NCI-H128 (cell line): Measurements from ENCODE around the gene JTB.

Experiments used
- DNase-seq: peaks from one replicate; lab custom pipeline; 2025; ENCODE audit not compliant: unreplicated experiment; lab: John Stamatoyannopoulos, UW

JTB gene

DNA sequence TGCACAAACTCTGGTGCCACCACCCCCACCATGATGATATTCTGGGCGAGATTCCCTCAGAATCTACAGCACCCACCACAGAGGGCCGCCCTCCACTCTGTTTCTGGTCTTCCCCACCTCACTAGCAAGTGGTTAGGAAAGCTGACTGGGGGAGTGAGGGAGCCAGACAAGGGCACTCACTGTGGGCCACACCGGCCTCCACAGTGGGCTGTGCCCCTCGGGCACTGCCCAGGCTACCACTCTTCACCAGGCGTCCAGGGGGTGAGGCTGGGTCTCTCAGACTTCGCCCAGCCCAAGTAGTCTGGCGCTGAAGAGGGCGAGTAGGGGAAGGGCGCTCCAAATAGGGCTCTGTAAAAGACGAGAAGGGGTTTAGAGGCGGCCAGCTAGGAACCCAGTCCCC is 43.5 kb downstream of the JTB start:
- no peak for DNase-seq

- DNase-seq = no peak
These were observed 44.0 kb downstream of the JTB start for GRCh38 chr1:153933430-153933829.

- no peak for DNase-seq
These were observed 45.0 kb downstream of the JTB start for GRCh38 chr1:153932156-153933131.

- no peak for DNase-seq
These were observed 47.2 kb downstream of the JTB start for GRCh38 chr1:153929981-153930948.

- no peak for DNase-seq
These were observed 48.0 kb downstream of the JTB start for GRCh38 chr1:153929426-153929825.

GRCh38 chr1:153928791-153929341 is 48.6 kb downstream of the JTB start:
- no peak for DNase-seq

DNA sequence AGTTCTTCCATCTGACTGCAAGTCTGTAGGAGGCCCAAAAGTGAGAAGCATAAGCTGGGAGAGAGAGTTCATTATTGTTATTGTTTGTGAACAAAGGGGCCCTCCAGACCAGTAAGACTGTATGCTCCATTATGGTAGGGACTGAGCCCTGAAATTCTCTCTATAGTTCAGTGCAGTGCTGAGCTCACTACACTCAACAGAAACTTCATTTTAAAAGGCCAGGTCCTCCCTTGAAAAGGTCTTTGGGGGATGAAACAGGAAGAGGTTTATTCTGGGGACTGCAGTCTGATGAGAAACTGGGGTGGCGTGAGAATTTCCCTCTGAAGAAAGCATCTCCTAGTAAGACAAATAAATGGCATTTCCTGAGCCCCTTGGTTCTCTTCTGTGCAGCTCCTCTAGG is 49.2 kb downstream of the JTB start:
- DNase-seq = no peak

GRCh38 chr1:153926405-153926804 is 51.1 kb downstream of the JTB start:
- no peak for DNase-seq
